Measurements from ENCODE around the gene FAM219B.
"Not testable (repeated sequence)": the region's sequence is repeated elsewhere in the genome, so short reads cannot be mapped to it uniquely, and the experiment has no call there.

Gene FAM219B

DNA sequence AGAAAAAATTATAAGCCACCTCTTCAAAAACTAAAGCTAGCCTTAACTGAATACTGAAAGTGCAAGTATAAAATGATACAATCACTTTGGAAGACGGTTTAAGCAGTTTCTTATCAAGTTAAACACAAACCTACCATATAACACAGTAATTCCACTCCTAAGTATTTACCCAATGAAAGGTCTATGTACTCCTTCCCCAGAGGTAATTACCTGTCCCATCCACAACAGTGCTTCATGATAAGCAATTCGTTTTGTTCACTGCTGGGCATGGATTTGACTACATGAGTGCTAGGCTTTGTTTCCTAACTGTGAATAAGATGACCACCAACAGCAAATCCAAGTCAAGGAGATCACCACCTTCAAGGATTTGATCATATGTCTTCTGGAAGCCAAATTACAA is 26.9 kb upstream of the FAM219B start:
- H3K36me3 ChIP-seq (ENCODE audit: control insufficient read depth in 2 of 2, insufficient read depth in 2 of 2, low read length in 2 of 2) = peaks cover 8 to 9% of the 10 kb centered on the region in 2 donors
- H3K4me1 ChIP-seq (ENCODE audit: control insufficient read depth, insufficient read depth, low read length) = peaks cover 7% of the 10 kb centered on the region
- H3K27me3 ChIP-seq (ENCODE audit: control insufficient read depth in 1 of 2, insufficient read depth in 2 of 2, low read length in 2 of 2) = no peaks in the 10 kb centered on the region
- no peak overlapping the region for H3K9ac ChIP-seq (ENCODE audit: low read length in 2 of 2)
- no peak overlapping the region for H3K27ac ChIP-seq (ENCODE audit: low read length)
- H3K4me3 ChIP-seq (ENCODE audit: low read length in 2 of 2) = no peak overlapping the region
- H3K9me3 ChIP-seq (ENCODE audit: control insufficient read depth in 2 of 2, low read length in 2 of 2) = no peaks in the 10 kb centered on the region

DNA sequence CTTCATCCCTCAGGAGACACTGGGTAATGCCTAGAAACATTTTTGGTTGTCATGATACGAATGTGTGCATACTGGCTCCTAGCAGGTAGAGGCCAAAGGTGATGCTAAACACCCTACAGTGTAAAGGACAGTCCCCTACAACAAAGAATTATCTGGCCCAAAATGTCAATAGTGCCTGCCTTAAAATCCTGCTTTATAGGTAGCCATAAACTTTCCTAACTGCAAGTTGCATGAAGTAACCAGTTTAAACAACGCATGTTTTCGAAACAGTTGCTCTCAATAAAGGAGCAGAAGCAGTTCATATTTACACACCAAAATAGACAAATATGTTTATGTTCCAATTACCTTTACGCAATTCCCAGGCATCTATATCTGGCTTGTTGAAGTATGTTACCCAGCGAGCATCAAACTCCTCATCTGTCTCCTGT is 22.1 kb upstream of the FAM219B start:
- Histone ChIP-seq H3K9ac (ENCODE audit: low read length in 2 of 2) (no peak overlapping the region), H3K36me3 (ENCODE audit: control insufficient read depth in 2 of 2, insufficient read depth in 2 of 2, low read length in 2 of 2) (peaks cover 13 to 17% of the 10 kb centered on the region in 2 donors), H3K4me1 (ENCODE audit: control insufficient read depth, insufficient read depth, low read length) (no peaks in the 10 kb centered on the region), H3K9me3 (ENCODE audit: control insufficient read depth in 2 of 2, low read length in 2 of 2) (no peaks in the 10 kb centered on the region), H3K4me3 (ENCODE audit: low read length in 2 of 2) (no peak overlapping the region), H3K27me3 (ENCODE audit: control insufficient read depth in 1 of 2, insufficient read depth in 2 of 2, low read length in 2 of 2) (no peaks in the 10 kb centered on the region), H3K27ac (ENCODE audit: low read length) (no peak overlapping the region)

DNA sequence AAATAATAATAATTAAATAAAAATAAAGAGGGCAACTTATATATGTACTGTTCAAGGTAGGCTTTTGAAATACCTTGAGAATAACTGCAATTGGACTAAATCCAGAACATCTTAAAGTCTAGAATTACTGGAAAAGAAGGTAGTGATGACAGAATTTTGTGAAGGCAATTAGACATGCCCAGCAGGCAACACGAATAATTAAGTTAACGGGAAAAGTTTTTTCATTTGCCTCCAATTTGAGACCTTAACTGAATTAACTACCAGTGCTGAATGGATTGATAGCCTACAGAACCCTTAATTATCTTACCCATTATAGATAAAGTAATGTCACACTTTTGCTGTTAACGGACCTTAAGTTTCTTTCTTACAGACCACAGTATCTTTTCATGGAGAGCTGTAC is 17.9 kb upstream of the FAM219B start:
- Histone ChIP-seq H3K9me3 (ENCODE audit: control insufficient read depth in 2 of 2, low read length in 2 of 2) (no peaks in the 10 kb centered on the region), H3K9ac (ENCODE audit: low read length in 2 of 2) (no peak overlapping the region), H3K36me3 (ENCODE audit: control insufficient read depth in 2 of 2, insufficient read depth in 2 of 2, low read length in 2 of 2) (peaks cover 24 to 35% of the 10 kb centered on the region in 2 donors), H3K27me3 (ENCODE audit: control insufficient read depth in 1 of 2, insufficient read depth in 2 of 2, low read length in 2 of 2) (no peaks in the 10 kb centered on the region), H3K4me1 (ENCODE audit: control insufficient read depth, insufficient read depth, low read length) (no peaks in the 10 kb centered on the region), H3K27ac (ENCODE audit: low read length) (no peak overlapping the region), H3K4me3 (ENCODE audit: low read length in 2 of 2) (no peak overlapping the region)

DNA sequence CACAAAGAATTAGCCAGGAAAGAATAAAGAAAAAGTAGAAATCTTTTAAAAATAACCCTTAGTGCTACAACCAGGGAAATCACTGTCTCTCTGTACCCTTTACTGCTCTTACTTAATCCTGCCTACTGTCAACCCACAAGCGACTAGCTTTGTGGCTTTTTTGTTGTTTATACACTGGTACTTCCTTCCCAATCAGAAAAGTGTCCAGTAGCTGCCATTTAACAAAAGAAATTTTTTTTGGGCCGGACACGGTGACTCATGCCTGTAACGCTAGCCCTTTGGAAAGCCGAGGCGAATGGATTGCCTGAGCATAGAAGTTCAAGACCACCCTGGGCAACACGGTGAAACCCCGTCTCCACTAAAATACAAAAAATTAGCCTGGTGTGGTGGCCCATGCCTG is 13.8 kb upstream of the FAM219B start:
- peaks cover 36 to 44% of the 10 kb centered on the region in 2 donors for H3K36me3 ChIP-seq (ENCODE audit: control insufficient read depth in 2 of 2, insufficient read depth in 2 of 2, low read length in 2 of 2)
- H3K9ac ChIP-seq (ENCODE audit: low read length in 2 of 2) = no peak overlapping the region
- no peak overlapping the region for H3K27ac ChIP-seq (ENCODE audit: low read length)
- H3K9me3 ChIP-seq (ENCODE audit: control insufficient read depth in 2 of 2, low read length in 2 of 2) = no peaks in the 10 kb centered on the region
- no peaks in the 10 kb centered on the region for H3K27me3 ChIP-seq (ENCODE audit: control insufficient read depth in 1 of 2, insufficient read depth in 2 of 2, low read length in 2 of 2)
- H3K4me1 ChIP-seq (ENCODE audit: control insufficient read depth, insufficient read depth, low read length) = no peaks in the 10 kb centered on the region
- no peak overlapping the region for H3K4me3 ChIP-seq (ENCODE audit: low read length in 2 of 2)

DNA sequence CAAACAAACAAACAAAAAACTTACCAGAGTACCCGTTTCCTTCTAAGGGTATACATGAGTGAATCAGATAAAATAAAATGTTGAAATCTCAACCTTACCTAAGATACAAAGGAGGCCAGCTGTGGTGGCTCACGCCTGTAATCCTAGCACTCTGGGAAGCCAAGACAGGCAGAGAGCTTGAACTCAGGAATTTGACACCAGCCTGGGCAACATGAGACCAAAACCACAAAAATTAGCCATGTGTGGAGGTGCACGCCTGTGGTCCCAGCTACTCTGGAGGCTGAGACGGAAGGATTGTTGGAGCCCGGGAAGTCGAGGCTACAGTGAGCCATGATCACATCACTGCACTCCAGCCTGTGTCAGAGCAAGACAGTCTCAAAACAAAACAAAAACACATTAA is 11.0 kb upstream of the FAM219B start:
- Histone ChIP-seq H3K9ac (ENCODE audit: low read length in 2 of 2) (no peak overlapping the region), H3K27me3 (ENCODE audit: control insufficient read depth in 1 of 2, insufficient read depth in 2 of 2, low read length in 2 of 2) (no peaks in the 10 kb centered on the region), H3K9me3 (ENCODE audit: control insufficient read depth in 2 of 2, low read length in 2 of 2) (no peaks in the 10 kb centered on the region), H3K4me1 (ENCODE audit: control insufficient read depth, insufficient read depth, low read length) (no peaks in the 10 kb centered on the region), H3K27ac (ENCODE audit: low read length) (no peak overlapping the region), H3K36me3 (ENCODE audit: control insufficient read depth in 2 of 2, insufficient read depth in 2 of 2, low read length in 2 of 2) (peaks cover 31 to 38% of the 10 kb centered on the region in 2 donors), H3K4me3 (ENCODE audit: low read length in 2 of 2) (no peak overlapping the region)

DNA sequence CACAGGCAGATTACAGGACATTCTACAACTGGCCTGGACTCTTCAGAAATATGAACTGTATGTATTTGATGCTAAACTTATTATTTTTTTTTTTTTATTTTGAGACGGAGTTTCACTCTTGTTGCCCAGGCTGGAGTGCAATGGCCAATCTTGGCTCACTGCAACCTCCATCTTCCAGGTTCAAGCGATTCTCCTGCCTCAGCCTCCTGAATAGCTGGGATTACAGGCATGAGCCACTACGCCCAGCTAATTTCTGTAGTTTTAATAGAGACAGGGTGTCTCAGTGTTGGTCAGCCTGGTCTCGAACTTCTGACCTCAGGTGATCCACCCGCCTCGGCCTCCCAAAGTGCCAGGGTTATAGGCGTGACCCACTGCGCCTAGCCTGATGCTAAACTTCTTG is 7.1 kb upstream of the FAM219B start:
- H3K4me1 ChIP-seq (ENCODE audit: control insufficient read depth, insufficient read depth, low read length); H3K27me3 ChIP-seq (ENCODE audit: control insufficient read depth in 1 of 2, insufficient read depth in 2 of 2, low read length in 2 of 2); H3K9me3 ChIP-seq (ENCODE audit: control insufficient read depth in 2 of 2, low read length in 2 of 2); H3K4me3 ChIP-seq (ENCODE audit: low read length in 2 of 2); H3K27ac ChIP-seq (ENCODE audit: low read length); H3K9ac ChIP-seq (ENCODE audit: low read length in 2 of 2): not testable (repeated sequence)
- H3K36me3 ChIP-seq (ENCODE audit: control insufficient read depth in 2 of 2, insufficient read depth in 2 of 2, low read length in 2 of 2) = peaks cover 15 to 25% of the 10 kb centered on the region in 2 donors

DNA sequence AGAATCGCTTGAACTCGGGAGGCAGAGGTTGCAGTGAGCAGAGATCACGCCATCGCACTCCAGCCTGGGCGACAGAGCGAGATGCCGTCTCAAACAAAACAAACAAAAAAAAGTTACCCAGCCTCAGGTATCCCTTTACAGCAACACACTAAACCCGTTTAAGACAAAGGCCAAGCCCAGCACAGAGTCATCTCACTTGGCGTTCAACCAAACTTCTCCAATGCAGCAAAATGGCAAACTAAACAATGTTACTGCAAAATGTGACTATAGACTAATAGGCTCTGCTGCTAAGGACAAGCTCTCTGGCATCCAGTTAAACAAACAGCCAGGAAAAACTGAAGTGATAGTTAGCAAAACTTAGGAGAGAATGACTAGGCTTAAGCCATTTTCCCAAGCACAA is 6.4 kb upstream of the FAM219B start:
- no peak overlapping the region for H3K27ac ChIP-seq (ENCODE audit: low read length)

DNA sequence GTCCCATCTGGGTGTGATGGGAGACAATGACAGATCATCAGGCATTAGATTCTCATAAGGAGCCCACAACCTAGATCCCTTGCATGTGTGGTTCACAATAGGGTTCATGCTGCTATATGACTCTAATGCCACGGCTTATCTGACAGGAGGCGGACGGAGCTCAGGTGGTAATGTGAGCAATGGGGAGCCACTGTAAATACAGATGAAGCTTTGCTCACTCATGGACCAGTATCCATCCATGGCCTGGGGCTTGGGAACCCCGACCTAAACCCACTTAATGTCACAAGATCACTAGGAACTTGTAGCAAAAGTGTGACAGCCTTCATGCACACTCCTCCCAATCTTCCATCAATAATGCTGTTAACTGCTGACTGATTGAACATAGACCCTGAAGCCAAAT is 2.0 kb upstream of the FAM219B start:
- H3K9ac ChIP-seq (ENCODE audit: low read length in 2 of 2) = no peak overlapping the region
- H3K27ac ChIP-seq (ENCODE audit: low read length) = no peak overlapping the region

More for the DNA sequence above, 6.4 kb upstream of the FAM219B start:
- peaks cover 13 to 18% of the 10 kb centered on the region in 2 donors for H3K36me3 ChIP-seq (ENCODE audit: control insufficient read depth in 2 of 2, insufficient read depth in 2 of 2, low read length in 2 of 2)
- H3K27me3 ChIP-seq (ENCODE audit: control insufficient read depth in 1 of 2, insufficient read depth in 2 of 2, low read length in 2 of 2) = no peaks in the 10 kb centered on the region
- H3K9me3 ChIP-seq (ENCODE audit: control insufficient read depth in 2 of 2, low read length in 2 of 2) = no peaks in the 10 kb centered on the region
- H3K4me3 ChIP-seq (ENCODE audit: low read length in 2 of 2) = no peak overlapping the region
- no peak overlapping the region for H3K9ac ChIP-seq (ENCODE audit: low read length in 2 of 2)
- no peaks in the 10 kb centered on the region for H3K4me1 ChIP-seq (ENCODE audit: control insufficient read depth, insufficient read depth, low read length)

DNA sequence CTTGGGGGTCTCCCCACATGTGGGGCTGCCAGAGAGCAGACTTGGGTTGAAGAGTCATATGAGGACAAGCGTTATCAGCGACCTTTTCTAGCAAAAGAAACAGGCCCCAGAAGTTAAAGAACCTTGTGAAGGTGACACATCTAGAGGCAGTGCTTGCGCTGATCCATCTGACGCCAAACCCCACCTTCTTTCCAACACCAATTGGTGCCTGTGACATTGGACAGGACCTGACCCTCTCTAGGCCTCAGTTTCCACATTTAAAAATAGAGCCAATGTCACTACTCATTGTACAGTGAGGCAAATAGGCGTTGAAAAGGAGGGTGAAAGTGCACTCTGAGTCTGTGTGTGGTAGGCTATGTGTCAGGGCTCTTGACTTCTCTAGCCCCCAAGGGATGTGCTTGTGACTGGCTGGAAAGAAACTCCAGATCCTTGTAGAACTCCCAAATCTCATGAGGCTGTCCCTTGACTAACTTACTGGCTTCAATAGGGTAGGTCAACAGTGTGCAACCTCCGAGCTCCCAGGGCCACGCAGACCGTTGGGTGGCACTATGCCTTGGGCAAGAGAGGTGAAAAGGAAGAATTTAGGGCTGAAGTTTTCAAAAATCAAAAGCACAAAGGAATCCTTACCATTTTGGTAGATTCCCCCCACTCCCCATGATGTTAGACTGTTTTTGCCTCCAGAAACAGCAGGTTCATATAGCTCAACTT is 666 bp upstream of the FAM219B start:
- Histone ChIP-seq H3K27me3 (ENCODE audit: control insufficient read depth in 1 of 2, insufficient read depth in 2 of 2, low read length in 2 of 2) (no peaks in the 10 kb centered on the region), H3K36me3 (ENCODE audit: control insufficient read depth in 2 of 2, insufficient read depth in 2 of 2, low read length in 2 of 2) (peaks cover 25 to 28% of the 10 kb centered on the region in 2 donors), H3K4me3 (ENCODE audit: low read length in 2 of 2) (peak overlapping the region; percentile 93 to 99), H3K9ac (ENCODE audit: low read length in 2 of 2) (peak overlapping the region; percentile 96 to 99), H3K27ac (ENCODE audit: low read length) (peak overlapping the region; percentile 92), H3K9me3 (ENCODE audit: control insufficient read depth in 2 of 2, low read length in 2 of 2) (no peaks in the 10 kb centered on the region), H3K4me1 (ENCODE audit: control insufficient read depth, insufficient read depth, low read length) (peaks cover 17% of the 10 kb centered on the region)

More for the DNA sequence above, 2.0 kb upstream of the FAM219B start:
- Histone ChIP-seq H3K4me1 (ENCODE audit: control insufficient read depth, insufficient read depth, low read length) (peaks cover 17% of the 10 kb centered on the region), H3K4me3 (ENCODE audit: low read length in 2 of 2) (no peak overlapping the region), H3K27me3 (ENCODE audit: control insufficient read depth in 1 of 2, insufficient read depth in 2 of 2, low read length in 2 of 2) (no peaks in the 10 kb centered on the region), H3K9me3 (ENCODE audit: control insufficient read depth in 2 of 2, low read length in 2 of 2) (no peaks in the 10 kb centered on the region), H3K36me3 (ENCODE audit: control insufficient read depth in 2 of 2, insufficient read depth in 2 of 2, low read length in 2 of 2) (peaks cover 17 to 23% of the 10 kb centered on the region in 2 donors)

DNA sequence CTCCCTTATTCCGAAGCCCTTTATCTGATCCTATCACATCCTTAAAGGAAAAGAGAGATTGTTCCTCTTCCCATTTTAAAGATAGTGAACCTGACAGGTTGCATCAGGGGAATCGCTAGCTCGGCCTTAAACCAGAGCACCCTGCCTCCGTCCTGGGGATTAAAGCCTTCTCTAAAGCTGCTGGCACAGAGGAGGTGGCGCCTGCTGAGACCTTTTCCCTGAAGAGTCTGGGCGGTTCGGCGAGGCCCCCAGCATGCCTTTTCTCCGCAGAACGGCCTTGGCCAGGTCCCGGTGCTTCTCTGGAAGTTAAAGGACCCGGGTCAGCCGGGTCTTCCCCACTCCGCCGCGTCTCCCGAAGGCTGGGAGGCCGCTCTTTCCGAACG is 593 bp downstream of the FAM219B start:
- peak overlapping the region; percentile 92 for H3K27ac ChIP-seq (ENCODE audit: low read length)
- H3K4me3 ChIP-seq (ENCODE audit: low read length in 2 of 2) = peak overlapping the region; percentile 93 to 99
- H3K9me3 ChIP-seq (ENCODE audit: control insufficient read depth in 2 of 2, low read length in 2 of 2) = no peaks in the 10 kb centered on the region
- H3K36me3 ChIP-seq (ENCODE audit: control insufficient read depth in 2 of 2, insufficient read depth in 2 of 2, low read length in 2 of 2) = peaks cover 31 to 32% of the 10 kb centered on the region in 2 donors
- H3K27me3 ChIP-seq (ENCODE audit: control insufficient read depth in 1 of 2, insufficient read depth in 2 of 2, low read length in 2 of 2) = no peaks in the 10 kb centered on the region
- H3K9ac ChIP-seq (ENCODE audit: low read length in 2 of 2) = peak overlapping the region; percentile 96 to 99
- peaks cover 25% of the 10 kb centered on the region for H3K4me1 ChIP-seq (ENCODE audit: control insufficient read depth, insufficient read depth, low read length)

DNA sequence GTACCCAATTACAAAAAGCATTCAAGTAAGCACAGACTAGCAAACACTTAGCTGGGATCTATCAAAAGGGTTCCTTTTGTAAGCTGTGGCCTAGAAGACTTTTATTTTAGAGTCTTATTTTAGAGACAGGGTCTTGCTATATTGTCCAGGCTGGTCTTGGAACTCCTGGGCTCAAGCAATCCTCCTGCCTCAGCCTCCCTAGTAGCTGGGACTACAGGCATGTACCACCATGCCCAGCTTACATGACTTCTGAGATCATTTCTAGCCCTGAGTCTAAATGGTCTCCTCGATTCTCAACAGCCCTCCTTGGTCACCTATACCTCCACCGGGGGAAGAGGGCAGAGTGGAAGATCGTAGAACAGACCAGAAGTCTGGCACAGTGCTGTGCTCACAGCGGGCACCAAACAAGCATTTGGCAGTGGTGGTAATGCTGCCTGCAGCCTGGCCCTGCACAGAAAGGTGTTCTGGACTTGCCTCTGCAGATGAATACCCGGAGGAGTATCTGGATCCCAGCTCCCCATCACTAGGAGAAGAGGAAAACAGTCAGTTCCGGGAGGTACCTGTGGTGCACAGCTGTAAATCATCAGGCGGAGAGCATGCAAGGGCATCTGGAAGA is 2.4 kb downstream of the FAM219B start:
- Histone ChIP-seq H3K27me3 (ENCODE audit: control insufficient read depth in 1 of 2, insufficient read depth in 2 of 2, low read length in 2 of 2) (no peaks in the 10 kb centered on the region), H3K9me3 (ENCODE audit: control insufficient read depth in 2 of 2, low read length in 2 of 2) (no peaks in the 10 kb centered on the region), H3K4me1 (ENCODE audit: control insufficient read depth, insufficient read depth, low read length) (peaks cover 25% of the 10 kb centered on the region), H3K9ac (ENCODE audit: low read length in 2 of 2) (no peak overlapping the region), H3K27ac (ENCODE audit: low read length) (no peak overlapping the region), H3K4me3 (ENCODE audit: low read length in 2 of 2) (no peak overlapping the region), H3K36me3 (ENCODE audit: control insufficient read depth in 2 of 2, insufficient read depth in 2 of 2, low read length in 2 of 2) (peaks cover 45 to 47% of the 10 kb centered on the region in 2 donors)

All from stomach smooth muscle (tissue), 2 donors.